GM12873 (cell line): ENCODE data around the gene RAB3IP.

ENCODE experiments used
- CTCF ChIP-seq: IDR thresholded peaks from 2 replicates; pipeline ENCODE4 v1.5.1; 2012; ENCODE audit warnings: low read depth, mild to moderate bottlenecking, moderate library complexity, low read length, control low read depth; ENCODE audit not compliant: insufficient read depth; ENCODE audit errors: missing control alignments

RAB3IP gene, protein sequence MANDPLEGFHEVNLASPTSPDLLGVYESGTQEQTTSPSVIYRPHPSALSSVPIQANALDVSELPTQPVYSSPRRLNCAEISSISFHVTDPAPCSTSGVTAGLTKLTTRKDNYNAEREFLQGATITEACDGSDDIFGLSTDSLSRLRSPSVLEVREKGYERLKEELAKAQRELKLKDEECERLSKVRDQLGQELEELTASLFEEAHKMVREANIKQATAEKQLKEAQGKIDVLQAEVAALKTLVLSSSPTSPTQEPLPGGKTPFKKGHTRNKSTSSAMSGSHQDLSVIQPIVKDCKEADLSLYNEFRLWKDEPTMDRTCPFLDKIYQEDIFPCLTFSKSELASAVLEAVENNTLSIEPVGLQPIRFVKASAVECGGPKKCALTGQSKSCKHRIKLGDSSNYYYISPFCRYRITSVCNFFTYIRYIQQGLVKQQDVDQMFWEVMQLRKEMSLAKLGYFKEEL

DNA sequence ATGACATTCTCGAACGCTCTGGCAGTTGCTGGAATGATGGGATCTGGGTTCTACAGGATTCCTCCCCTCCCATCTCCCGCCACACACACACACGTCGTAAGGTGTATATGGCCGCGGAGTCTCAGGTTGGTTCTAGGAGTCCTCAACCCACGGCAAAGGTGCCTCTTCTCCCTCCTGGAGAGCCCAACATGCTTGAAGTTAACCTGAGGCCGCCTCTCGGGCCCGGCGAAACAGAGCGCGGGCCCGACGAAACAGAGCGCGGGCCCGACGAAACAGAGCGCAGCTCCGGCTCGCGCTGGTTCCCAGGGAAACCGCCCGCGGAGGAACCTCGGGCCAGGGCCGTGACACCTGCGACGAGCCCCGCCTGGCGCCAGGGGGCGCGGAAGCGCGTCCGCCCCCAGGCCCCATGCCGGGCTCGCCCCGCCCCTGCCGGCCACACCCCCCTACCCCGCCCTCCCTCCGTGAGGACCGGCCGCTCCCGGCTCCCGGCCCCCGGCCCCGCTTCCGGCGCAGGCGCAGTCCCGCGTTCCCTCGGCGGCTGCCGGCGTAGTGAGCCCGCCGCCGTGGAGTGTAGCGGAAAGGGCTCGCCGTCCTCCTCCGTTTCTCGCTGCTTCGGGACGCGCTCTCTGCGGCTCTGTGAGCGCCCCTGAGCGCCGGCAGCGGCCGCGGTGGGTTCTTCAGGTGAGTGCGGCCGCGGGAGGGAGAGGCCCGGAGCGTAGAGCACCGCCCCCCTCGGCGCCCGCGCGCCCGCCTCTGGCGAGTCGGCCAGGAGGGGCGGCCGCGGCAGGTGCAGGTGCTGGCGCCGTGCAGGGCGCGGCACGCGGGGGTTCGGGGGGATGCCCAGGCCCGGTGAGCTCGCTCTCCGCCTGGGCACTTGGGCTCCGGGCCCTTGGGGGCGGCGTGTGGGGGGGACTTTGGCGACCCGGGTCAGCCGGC lies at the start of gene RAB3IP:
RAB3IP (plus strand) TSS at position 510 of the 936 bp plus-strand sequence. CDS start 16,549 bp downstream, outside the sequence.
- peak; percentile 68 for TF ChIP-seq CTCF

GRCh38 chr12:69689638-69690037 lies 49.0 kb upstream of the RAB3IP start:
- TF ChIP-seq CTCF, result no peak

GRCh38 chr12:69694123-69694522 lies 44.5 kb upstream of the RAB3IP start:
- no peak for TF ChIP-seq CTCF

DNA sequence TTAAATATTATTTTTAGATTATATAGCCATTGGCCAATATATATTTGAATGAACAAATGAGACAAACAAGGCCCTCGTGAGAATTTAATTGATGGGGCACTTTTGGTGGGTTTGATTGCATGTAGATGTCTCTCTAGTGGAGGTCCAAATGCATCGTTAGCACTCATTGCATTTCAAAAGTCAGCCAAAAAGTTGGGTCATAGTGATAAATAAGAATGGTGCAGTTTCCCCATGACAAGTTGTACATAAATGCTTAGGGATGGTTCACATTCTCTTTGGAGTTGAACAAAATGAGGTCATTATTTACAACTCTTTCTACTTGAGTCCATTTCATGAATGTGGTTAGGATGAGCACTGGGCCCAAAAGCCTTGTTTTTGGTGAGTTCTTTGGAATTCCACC lies 40.6 kb upstream of the RAB3IP start:
- TF ChIP-seq CTCF, result no peak

DNA sequence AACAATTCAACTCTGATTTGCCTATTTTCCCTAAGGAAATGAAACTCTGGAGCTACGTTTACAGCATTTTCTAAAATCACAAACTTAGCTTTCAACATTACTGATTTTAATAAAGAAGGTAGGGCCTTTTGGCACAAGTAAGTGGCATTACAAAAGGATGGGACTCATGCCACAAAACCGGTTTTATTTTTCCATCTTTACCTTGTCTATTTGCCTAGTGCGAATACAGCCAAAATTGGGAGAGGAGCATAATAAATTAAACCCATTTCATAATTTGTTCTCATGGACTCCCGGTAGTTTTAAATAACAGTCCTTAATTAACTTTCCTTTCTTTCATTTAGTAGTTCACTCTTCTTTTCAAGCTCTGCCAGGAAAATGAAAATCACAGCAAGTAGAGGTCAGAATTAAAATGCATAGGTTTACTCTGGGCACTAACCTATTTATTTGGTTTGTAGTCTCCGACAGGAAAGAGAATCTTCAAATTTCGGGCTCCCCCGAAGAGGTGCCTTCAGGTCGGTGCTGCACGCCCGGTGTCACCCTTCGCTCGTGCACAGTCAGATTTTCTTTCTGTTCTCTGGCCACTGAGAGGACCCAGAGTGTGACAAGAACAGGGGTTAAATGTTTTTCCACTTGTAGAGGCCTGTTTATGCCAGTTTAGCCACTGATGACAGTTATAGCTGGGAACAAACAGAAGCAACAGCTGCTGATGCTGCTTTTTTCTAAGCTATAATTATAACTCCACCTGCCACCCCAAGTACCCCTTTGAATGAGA lies 39.7 kb upstream of the RAB3IP start, which contains the start of gene BEST3:
BEST3 (minus strand) TSS at position 535 of the 772 bp plus-strand sequence. CDS start 1,505 bp downstream, outside the sequence.
- no peak for TF ChIP-seq CTCF

GRCh38 chr12:69701826-69702225 lies 36.8 kb upstream of the RAB3IP start:
- TF ChIP-seq CTCF, result no peak
